NCI-H1048 (cell line): Measurements from ENCODE around the gene SRGAP2C.
"Not testable (repeated sequence)": the region's sequence is repeated elsewhere in the genome, so short reads cannot be mapped to it uniquely, and the experiment has no call there.

Experiments
- DNase-seq: peaks from one replicate; lab custom pipeline; 2025; lab: John Stamatoyannopoulos, UW

Gene SRGAP2C

GRCh38 chr1:121186191-121186590 lies 1.4 kb downstream of the SRGAP2C start:
- not testable (repeated sequence) for DNase-seq

- not testable (repeated sequence) for DNase-seq
Measured at GRCh38 chr1:121187914-121188313, 3.1 kb downstream of the SRGAP2C start.

GRCh38 chr1:121192512-121192911 lies 7.7 kb downstream of the SRGAP2C start:
- DNase-seq = not testable (repeated sequence)

- not testable (repeated sequence) for DNase-seq
Measured at GRCh38 chr1:121197095-121197882, 12.5 kb downstream of the SRGAP2C start.

GRCh38 chr1:121199763-121200162 lies 15.0 kb downstream of the SRGAP2C start:
- DNase-seq = not testable (repeated sequence)

GRCh38 chr1:121200232-121200631 lies 15.5 kb downstream of the SRGAP2C start:
- not testable (repeated sequence) for DNase-seq

GRCh38 chr1:121200985-121201981 lies 16.5 kb downstream of the SRGAP2C start:
- DNase-seq = not testable (repeated sequence)

GRCh38 chr1:121202986-121203385 lies 18.2 kb downstream of the SRGAP2C start:
- DNase-seq = not testable (repeated sequence)

GRCh38 chr1:121205786-121206711 lies 21.3 kb downstream of the SRGAP2C start:
- DNase-seq = not testable (repeated sequence)

- DNase-seq = not testable (repeated sequence)
Measured at GRCh38 chr1:121207328-121207727, 22.6 kb downstream of the SRGAP2C start.

- DNase-seq = not testable (repeated sequence)
Measured at GRCh38 chr1:121208375-121208774, 23.6 kb downstream of the SRGAP2C start.

GRCh38 chr1:121210778-121211177 lies 26.0 kb downstream of the SRGAP2C start:
- DNase-seq = not testable (repeated sequence)

GRCh38 chr1:121213491-121213890 lies 28.7 kb downstream of the SRGAP2C start:
- DNase-seq = not testable (repeated sequence)

- DNase-seq = not testable (repeated sequence)
Measured at GRCh38 chr1:121214544-121215156, 29.9 kb downstream of the SRGAP2C start.

GRCh38 chr1:121215699-121216417 lies 31.1 kb downstream of the SRGAP2C start:
- not testable (repeated sequence) for DNase-seq

GRCh38 chr1:121216676-121217075 lies 31.9 kb downstream of the SRGAP2C start:
- DNase-seq = not testable (repeated sequence)

GRCh38 chr1:121221770-121222169 lies 37.0 kb downstream of the SRGAP2C start:
- DNase-seq = not testable (repeated sequence)

GRCh38 chr1:121224714-121225113 lies 39.9 kb downstream of the SRGAP2C start:
- not testable (repeated sequence) for DNase-seq

- DNase-seq = not testable (repeated sequence)
Measured at GRCh38 chr1:121226295-121226904, 41.6 kb downstream of the SRGAP2C start.

- DNase-seq = not testable (repeated sequence)
Measured at GRCh38 chr1:121226925-121227324, 42.1 kb downstream of the SRGAP2C start.
